ENCODE data around the gene SNRPF.

Gene SNRPF

GRCh38 chr12:95848575-95849388 is 10.0 kb upstream of the SNRPF start:
- TF ChIP-seq CTCF (conservative IDR thresholded peaks at IDR 0.05) = peak; percentile 47
- TF ChIP-seq ZFX (IDR thresholded peaks at IDR 0.05) = no peak
- no peak overlapping the region for H3K27ac ChIP-seq

- H3K27ac ChIP-seq = no peak overlapping the region
- no peak for TF ChIP-seq CTCF (conservative IDR thresholded peaks at IDR 0.05)
- TF ChIP-seq ZFX (IDR thresholded peaks at IDR 0.05) = no peak
These were observed 7.1 kb upstream of the SNRPF start for GRCh38 chr12:95851606-95852005.

- H3K27ac ChIP-seq = no peak overlapping the region
- no peak for TF ChIP-seq ZFX (IDR thresholded peaks at IDR 0.05)
- no peak for TF ChIP-seq CTCF (conservative IDR thresholded peaks at IDR 0.05)
These were observed 6.6 kb upstream of the SNRPF start for GRCh38 chr12:95852133-95852532.

- TF ChIP-seq ZFX (IDR thresholded peaks at IDR 0.05) (no peak), CTCF (conservative IDR thresholded peaks at IDR 0.05) (no peak)
- H3K27ac ChIP-seq = no peak overlapping the region
These were observed 1.6 kb upstream of the SNRPF start for GRCh38 chr12:95857156-95857555.

- peak overlapping the region; percentile 81 for H3K27ac ChIP-seq
- TF ChIP-seq ZFX (IDR thresholded peaks at IDR 0.05) (no peak), CTCF (conservative IDR thresholded peaks at IDR 0.05) (no peak)
These were observed 953 bp upstream of the SNRPF start for GRCh38 chr12:95857799-95858198.

GRCh38 chr12:95859344-95859816 is 628 bp downstream of the SNRPF start:
- TF ChIP-seq CTCF (conservative IDR thresholded peaks at IDR 0.05) (no peak), ZFX (IDR thresholded peaks at IDR 0.05) (no peak)
- peak overlapping the region; percentile 81 for H3K27ac ChIP-seq

GRCh38 chr12:95859947-95860850 is 1.4 kb downstream of the SNRPF start:
- no peak overlapping the region for H3K27ac ChIP-seq
- TF ChIP-seq CTCF (conservative IDR thresholded peaks at IDR 0.05) (no peak), ZFX (IDR thresholded peaks at IDR 0.05) (no peak)

All from C4-2B (cell line).